ENCODE measurements around the gene KIRREL3.

KIRREL3 gene

GRCh38 chr11:126662035-126662790 lies 338.4 kb downstream of the KIRREL3 start:
- no peak overlapping the region for H3K4me3 ChIP-seq (ENCODE audit: low read length)
- no peak for TF ChIP-seq CTCF (conservative IDR thresholded peaks at IDR 0.05; ENCODE audit: low read length)

GRCh38 chr11:126660761-126661425 lies 339.7 kb downstream of the KIRREL3 start:
- H3K4me3 ChIP-seq (ENCODE audit: low read length) = no peak overlapping the region
- no peak for TF ChIP-seq CTCF (conservative IDR thresholded peaks at IDR 0.05; ENCODE audit: low read length)
- peak; percentile 27 for DNase-seq (ENCODE audit: low read depth)

More at GRCh38 chr11:126662035-126662790, 338.4 kb downstream of the KIRREL3 start:
- no peak for DNase-seq (ENCODE audit: low read depth)

GRCh38 chr11:126660321-126660720 lies 340.2 kb downstream of the KIRREL3 start:
- no peak for TF ChIP-seq CTCF (conservative IDR thresholded peaks at IDR 0.05; ENCODE audit: low read length)
- no peak for DNase-seq (ENCODE audit: low read depth)
- no peak overlapping the region for H3K4me3 ChIP-seq (ENCODE audit: low read length)

GRCh38 chr11:126658306-126659056 lies 342.1 kb downstream of the KIRREL3 start:
- TF ChIP-seq CTCF (conservative IDR thresholded peaks at IDR 0.05; ENCODE audit: low read length) = no peak
- no peak for DNase-seq (ENCODE audit: low read depth)
- no peak overlapping the region for H3K4me3 ChIP-seq (ENCODE audit: low read length)

- DNase-seq (ENCODE audit: low read depth) = no peak
- no peak for TF ChIP-seq CTCF (conservative IDR thresholded peaks at IDR 0.05; ENCODE audit: low read length)
- H3K4me3 ChIP-seq (ENCODE audit: low read length) = no peak overlapping the region
Measured at GRCh38 chr11:126655807-126656128, 344.8 kb downstream of the KIRREL3 start.

GRCh38 chr11:126654886-126655806 lies 345.4 kb downstream of the KIRREL3 start:
- H3K4me3 ChIP-seq (ENCODE audit: low read length) = no peak overlapping the region
- DNase-seq (ENCODE audit: low read depth) = no peak
- TF ChIP-seq CTCF (conservative IDR thresholded peaks at IDR 0.05; ENCODE audit: low read length) = no peak

All from AG10803 (cell line).